ENCODE measurements around the gene CPSF4L.
A peak's percentile ranks its signal among the peaks of the same experiment; 100 is the strongest.
"Not testable (repeated sequence)": the region's sequence is repeated elsewhere in the genome, so short reads cannot be mapped to it uniquely, and the experiment has no call there.

Gene CPSF4L

GRCh38 chr17:73261617-73261951 lies at the start of gene CPSF4L:
TSS of gene CPSF4L (minus strand) at chr17:73261880. CDS start at chr17:73261818, 62 bp downstream.
- DNase-seq, result no peak

- DNase-seq, result peak in 1 of 2 experiments; percentile 3
These were observed 49.7 kb upstream of the CPSF4L start for GRCh38 chr17:73311428-73311780.

- DNase-seq, result no peak
These were observed 48.3 kb upstream of the CPSF4L start for GRCh38 chr17:73309727-73310596.

- not testable (repeated sequence) for DNase-seq
These were observed 47.3 kb upstream of the CPSF4L start for GRCh38 chr17:73308959-73309358.

GRCh38 chr17:73308017-73308823 lies 46.5 kb upstream of the CPSF4L start:
- DNase-seq, result no peak

GRCh38 chr17:73307130-73307529 lies 45.5 kb upstream of the CPSF4L start:
- no peak for DNase-seq

GRCh38 chr17:73305845-73306836 lies 44.5 kb upstream of the CPSF4L start:
- DNase-seq, result no peak

GRCh38 chr17:73304971-73305812 lies 43.5 kb upstream of the CPSF4L start:
- no peak for DNase-seq

- DNase-seq, result no peak
These were observed 42.8 kb upstream of the CPSF4L start for GRCh38 chr17:73304438-73304837.

- no peak for DNase-seq
These were observed 40.5 kb upstream of the CPSF4L start for GRCh38 chr17:73302189-73302588.

- DNase-seq, result no peak
These were observed 39.7 kb upstream of the CPSF4L start for GRCh38 chr17:73301369-73301768.

- no peak for DNase-seq
These were observed 38.7 kb upstream of the CPSF4L start for GRCh38 chr17:73300392-73300791.

GRCh38 chr17:73297934-73298861 lies 36.5 kb upstream of the CPSF4L start:
- DNase-seq, result no peak

GRCh38 chr17:73293480-73293911 lies 31.8 kb upstream of the CPSF4L start:
- no peak for DNase-seq

- DNase-seq, result no peak
These were observed 31.4 kb upstream of the CPSF4L start for GRCh38 chr17:73293031-73293430.

GRCh38 chr17:73292031-73292531 lies 30.4 kb upstream of the CPSF4L start:
- DNase-seq, result no peak

- no peak for DNase-seq
These were observed 29.7 kb upstream of the CPSF4L start for GRCh38 chr17:73291260-73291801.

- DNase-seq, result no peak
These were observed 28.9 kb upstream of the CPSF4L start for GRCh38 chr17:73290399-73291259.

Measured in activated CD4-positive, alpha-beta T cell treated with anti-CD3 and anti-CD28 coated beads, Interleukin-2, amount 50 U/mL, for 4 hours (primary cell).